Mucosa of descending colon (tissue), 3 donors: Measurements from ENCODE around the gene ADGRG7. TPM values are rescaled to one million over a fixed set of nuclear protein-coding genes. Genes with fewer than 3 reads are reported as not detected.

Experiments
- ATAC-seq: fragments of 200-7000 bp; cut with Tn5 transposase; one replicate; pipeline ENCODE4 v1.9.1; 2020; ENCODE audit warnings: mild to moderate bottlenecking, moderate library complexity
- DNase-seq, 3 donors: peaks; one replicate each; pipeline ENCODE4 v3.0.0-alpha.2; 2020
- H3K36me3 ChIP-seq: fragments of 200-600 bp; one replicate; pipeline ENCODE4 v1.8.0; 2021; ENCODE audit warnings: low read depth, mild to moderate bottlenecking
- H3K4me1 ChIP-seq: fragments of 200-600 bp; one replicate; pipeline ENCODE4 v1.8.0; 2021; ENCODE audit warnings: low read depth, mild to moderate bottlenecking
- H3K4me3 ChIP-seq: fragments of 200-600 bp; one replicate; pipeline ENCODE4 v1.8.0; 2021; ENCODE audit warnings: mild to moderate bottlenecking
- H3K9me3 ChIP-seq: fragments of 200-600 bp; one replicate; pipeline ENCODE4 v1.8.0; 2021; ENCODE audit warnings: mild to moderate bottlenecking
- intact Hi-C, 2 donors: fragments of 100-400 bp; cut with DNase I in 1 of 2; cut with micrococcal nuclease in 1 of 2; formaldehyde crosslinking; loops; one replicate each; pipeline versions ENCODE4 v1.11.0 to v1.11.1; 2022; cut with DNase I, micrococcal nuclease
- total RNA-seq, 3 donors: library from RNA; stranded (reverse); fragmentation: NEBNext Ultra II Directional in 2 of 3; extraction: Animal tissue kit (Norgen Biotek cat#: 25700) in 2 of 3; gene quantifications; one replicate each; pipeline versions ENCODE4 v1.2.1 to v1.2.4, GENCODE V29; 2021 to 2023
- TF ChIP-seq, protein P1 (sequence below): fragments of 200-600 bp; IDR thresholded peaks from one replicate; pipeline ENCODE4 v1.8.0; 2022; ENCODE audit warnings: antibody characterized with exemption, mild to moderate bottlenecking
- donor health status: DM: no; HTN: no; CAD: no; lungs with moderate emphysema.
- donor health status: DM: no; HTN: no; CAD: no.
- donor health status: DM: no; HTN: yes; CAD: no.

ADGRG7 gene
- total RNA-seq, 3 donors from 2014 or later, result 9.7 to 21.7 (median 13.9) TPM

DNA sequence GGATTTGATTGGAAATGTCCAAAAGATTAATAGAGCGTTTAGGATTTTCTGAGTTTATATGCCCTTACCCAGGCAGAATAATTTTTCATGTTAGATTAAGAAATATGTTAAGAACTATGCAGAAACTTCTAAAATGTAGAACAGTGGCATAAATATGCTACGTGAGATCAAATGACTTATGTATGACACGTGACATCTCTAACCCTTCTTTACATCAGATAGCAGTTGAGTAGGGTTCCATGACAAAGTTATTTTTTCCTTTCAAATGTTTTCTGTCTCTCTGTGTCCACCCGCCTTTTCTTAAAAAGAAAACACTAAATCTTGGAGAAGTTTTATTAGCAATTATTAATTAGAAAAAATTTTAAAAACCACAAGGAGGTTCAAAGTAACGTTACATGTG lies 91.3 kb downstream of the ADGRG7 start:
- Histone ChIP-seq H3K36me3 (no peaks in the 10 kb centered on the region), H3K4me3 (no peak overlapping the region), H3K4me1 (no peaks in the 10 kb centered on the region), H3K9me3 (no peaks in the 10 kb centered on the region)
- TF ChIP-seq, protein P1, sequence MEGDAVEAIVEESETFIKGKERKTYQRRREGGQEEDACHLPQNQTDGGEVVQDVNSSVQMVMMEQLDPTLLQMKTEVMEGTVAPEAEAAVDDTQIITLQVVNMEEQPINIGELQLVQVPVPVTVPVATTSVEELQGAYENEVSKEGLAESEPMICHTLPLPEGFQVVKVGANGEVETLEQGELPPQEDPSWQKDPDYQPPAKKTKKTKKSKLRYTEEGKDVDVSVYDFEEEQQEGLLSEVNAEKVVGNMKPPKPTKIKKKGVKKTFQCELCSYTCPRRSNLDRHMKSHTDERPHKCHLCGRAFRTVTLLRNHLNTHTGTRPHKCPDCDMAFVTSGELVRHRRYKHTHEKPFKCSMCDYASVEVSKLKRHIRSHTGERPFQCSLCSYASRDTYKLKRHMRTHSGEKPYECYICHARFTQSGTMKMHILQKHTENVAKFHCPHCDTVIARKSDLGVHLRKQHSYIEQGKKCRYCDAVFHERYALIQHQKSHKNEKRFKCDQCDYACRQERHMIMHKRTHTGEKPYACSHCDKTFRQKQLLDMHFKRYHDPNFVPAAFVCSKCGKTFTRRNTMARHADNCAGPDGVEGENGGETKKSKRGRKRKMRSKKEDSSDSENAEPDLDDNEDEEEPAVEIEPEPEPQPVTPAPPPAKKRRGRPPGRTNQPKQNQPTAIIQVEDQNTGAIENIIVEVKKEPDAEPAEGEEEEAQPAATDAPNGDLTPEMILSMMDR, result no peak
- DNase-seq (no peak), ATAC-seq (no peak)
- intact Hi-C loops, result no loop called here

DNA sequence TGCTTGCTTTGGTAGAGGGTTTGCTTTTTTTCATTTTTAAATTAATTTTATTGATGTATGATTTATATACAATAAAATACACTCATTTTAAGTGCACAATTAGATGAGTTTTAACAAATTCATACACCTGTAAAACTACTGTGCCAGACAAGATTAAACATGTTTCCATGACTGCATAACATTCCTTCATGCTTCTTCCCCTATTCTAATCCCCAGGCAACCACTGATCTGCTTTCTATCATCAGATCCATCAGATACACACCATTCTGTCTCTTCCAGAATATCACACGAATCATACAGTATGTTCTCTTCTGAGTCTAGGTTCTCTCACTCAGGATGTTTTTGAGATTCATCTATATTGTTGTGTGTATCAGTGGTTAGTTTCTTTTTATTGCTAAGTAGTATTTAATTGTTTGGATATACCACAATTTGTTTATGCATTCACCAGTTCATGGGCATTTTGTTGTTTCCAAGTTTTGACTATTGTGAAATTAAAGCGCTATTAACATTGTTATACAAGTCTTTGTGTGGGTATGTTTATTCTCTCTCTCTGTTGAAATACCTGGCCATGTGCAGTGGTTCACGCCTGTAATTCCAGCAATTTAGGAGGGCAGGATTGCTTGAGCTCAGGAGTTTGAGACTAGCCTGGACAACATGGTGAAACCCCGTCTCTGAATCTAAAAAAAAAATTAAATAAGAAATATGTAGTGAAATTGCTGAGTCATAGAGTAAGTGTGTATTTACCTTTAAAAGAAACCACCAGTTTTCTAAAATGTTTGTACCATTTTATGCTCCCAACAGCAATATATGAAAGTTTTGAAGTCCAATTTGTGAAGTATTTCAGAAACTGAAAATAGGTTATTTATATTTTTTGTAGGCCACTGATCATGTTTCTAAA lies 92.9 kb downstream of the ADGRG7 start:
- TF ChIP-seq, protein P1, result no peak
- intact Hi-C loops, result no loop called here
- no peaks in the 10 kb centered on the region for H3K4me1 ChIP-seq
- H3K9me3 ChIP-seq, result no peaks in the 10 kb centered on the region
- H3K4me3 ChIP-seq, result no peak overlapping the region
- H3K36me3 ChIP-seq, result no peaks in the 10 kb centered on the region
- ATAC-seq (no peak), DNase-seq (no peak)

DNA sequence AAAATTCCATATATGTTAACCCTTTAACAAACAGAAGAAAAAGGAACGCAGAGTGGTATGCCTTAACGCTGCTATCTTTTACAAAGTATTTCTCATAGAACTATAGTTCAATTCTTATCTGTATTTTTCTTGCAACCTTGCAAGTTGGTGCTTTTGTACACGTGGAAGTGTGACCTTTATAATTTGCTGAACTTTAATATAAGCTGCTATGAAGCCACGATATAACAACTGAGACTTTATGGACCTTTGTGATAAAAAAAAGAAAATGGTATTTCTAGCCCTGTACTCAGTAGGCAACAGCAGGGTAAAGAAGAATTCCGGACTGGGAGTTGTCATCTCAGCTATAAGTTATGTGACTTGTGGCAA lies 93.6 kb downstream of the ADGRG7 start:
- Histone ChIP-seq H3K4me1 (no peaks in the 10 kb centered on the region), H3K9me3 (no peaks in the 10 kb centered on the region), H3K4me3 (no peak overlapping the region), H3K36me3 (no peaks in the 10 kb centered on the region)
- intact Hi-C loops, result no loop called here
- TF ChIP-seq, protein P1, result no peak
- ATAC-seq (no peak), DNase-seq (no peak)

DNA sequence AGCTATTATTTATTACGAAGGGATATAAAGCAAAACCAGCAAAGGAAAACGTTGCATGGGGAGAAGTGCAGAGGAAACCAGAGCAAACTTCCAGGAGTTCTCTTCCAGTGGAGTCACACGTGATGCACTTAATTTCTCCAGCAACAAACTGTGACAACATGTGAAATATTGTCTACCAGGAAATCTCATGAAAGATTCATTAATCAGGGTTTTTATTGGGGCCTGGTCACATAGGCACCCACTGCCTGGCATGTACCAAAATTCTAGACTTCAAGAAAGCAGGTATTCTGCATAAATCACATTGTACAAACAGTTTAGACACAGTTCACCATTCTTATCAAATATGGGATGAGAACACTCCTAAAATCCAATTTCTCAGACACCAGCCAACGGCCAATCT lies 94.5 kb downstream of the ADGRG7 start:
- Histone ChIP-seq H3K4me1 (no peaks in the 10 kb centered on the region), H3K4me3 (no peak overlapping the region), H3K9me3 (no peaks in the 10 kb centered on the region), H3K36me3 (no peaks in the 10 kb centered on the region)
- ATAC-seq (no peak), DNase-seq (no peak)
- intact Hi-C loops, result no loop called here
- TF ChIP-seq, protein P1, result no peak

DNA sequence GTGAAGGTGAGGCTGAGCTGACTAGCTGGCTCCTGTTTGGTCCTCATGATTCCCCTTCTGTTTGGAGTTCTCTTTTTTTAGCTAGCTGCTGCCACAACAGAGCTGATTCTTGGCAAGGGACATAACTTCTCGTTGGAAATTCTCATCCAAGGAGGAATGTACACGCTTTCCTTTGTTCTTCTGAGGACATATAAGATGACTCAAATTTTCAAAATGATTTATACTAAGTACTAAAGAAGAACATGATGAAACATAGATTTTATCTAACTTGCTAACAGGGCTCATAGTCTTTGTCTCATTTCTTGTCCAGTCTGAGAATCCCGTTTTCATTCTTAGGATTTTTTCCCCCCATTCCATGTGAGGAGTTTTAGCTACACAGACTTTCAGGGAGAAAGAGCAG lies 97.0 kb downstream of the ADGRG7 start:
- H3K36me3 ChIP-seq, result no peaks in the 10 kb centered on the region
- TF ChIP-seq, protein P1, result no peak
- H3K4me1 ChIP-seq, result peaks cover 7% of the 10 kb centered on the region
- H3K9me3 ChIP-seq, result no peaks in the 10 kb centered on the region
- H3K4me3 ChIP-seq, result no peak overlapping the region
- DNase-seq (no peak), ATAC-seq (no peak)
- intact Hi-C loops, result no loop called here
